ENCODE data around the gene SAMD11.

- no peak for TF ChIP-seq POLR2A (IDR thresholded peaks at IDR 0.05)
- TF ChIP-seq CTCF (IDR thresholded peaks at IDR 0.05): no peak
Measured at GRCh38 chr1:969260-969855, 45.6 kb downstream of the SAMD11 start.
